ENCODE data around the gene GCKR.
"Not testable (repeated sequence)": the region's sequence is repeated elsewhere in the genome, so short reads cannot be mapped to it uniquely, and the experiment has no call there.

The GCKR gene

DNA sequence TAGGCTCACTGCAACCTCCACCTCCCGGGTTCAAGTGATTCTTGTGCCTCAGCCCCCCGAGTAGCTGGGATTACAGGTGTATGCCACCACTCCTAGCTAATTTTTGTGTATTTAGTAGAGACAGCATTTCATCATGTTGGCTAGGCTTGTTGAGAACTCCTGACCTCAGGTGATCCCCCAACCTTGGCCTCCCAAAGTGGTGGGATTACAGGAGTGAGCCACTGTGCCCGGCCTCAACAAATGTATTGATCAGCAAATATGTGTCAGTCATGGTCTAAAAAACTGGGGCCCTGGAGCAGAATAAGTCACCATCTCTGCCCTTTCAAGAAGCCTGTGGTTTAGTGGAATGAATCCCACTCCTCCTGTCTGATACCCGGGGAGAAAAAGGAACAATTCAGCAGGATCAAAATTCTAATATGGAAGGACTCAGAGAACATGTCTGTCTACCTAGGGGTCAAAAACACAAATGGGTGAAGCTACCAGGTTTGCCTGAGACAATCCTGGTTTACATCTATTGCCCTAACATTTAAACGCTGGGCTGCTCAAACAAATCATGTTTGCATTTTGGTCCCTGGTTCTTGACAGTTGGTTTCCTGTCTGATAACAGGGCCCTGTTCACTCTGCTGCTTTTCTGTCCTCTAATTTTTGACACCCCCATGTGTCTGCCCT lies 21.6 kb downstream of the GCKR start:
- no peak for DNase-seq

DNA sequence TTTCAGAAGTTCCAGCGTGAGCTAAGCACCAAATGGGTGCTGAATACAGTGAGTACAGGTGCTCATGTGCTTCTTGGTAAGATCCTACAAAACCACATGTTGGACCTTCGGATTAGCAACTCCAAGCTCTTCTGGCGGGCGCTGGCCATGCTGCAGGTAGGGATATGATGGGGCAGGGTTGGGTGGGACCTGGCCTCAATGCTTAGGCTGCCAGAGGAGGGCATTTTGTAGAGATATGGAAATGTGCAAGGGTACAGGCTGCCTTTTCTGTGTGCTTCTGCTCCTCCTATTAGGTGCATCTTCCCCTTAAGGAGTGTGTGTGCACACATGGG lies 22.1 kb downstream of the GCKR start:
- DNase-seq = no peak

DNA sequence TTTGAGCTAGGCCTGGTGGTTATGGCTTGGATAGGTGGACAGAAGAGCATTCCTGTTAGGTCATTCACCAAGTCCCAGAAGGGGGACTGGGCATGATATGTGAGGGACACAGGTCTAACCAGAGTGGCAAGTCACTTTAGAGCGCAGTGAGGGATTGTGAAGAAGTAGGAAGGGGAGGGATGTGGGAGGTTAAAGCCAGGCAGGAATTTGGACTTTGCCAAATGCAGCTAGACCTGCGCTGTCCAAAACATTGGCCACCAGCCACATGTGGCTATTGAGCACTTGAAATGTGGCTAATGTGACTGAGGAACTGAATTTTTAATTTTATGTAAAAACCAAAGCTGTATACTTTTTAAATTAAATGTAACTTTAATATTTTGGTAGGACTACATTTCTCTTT lies 23.7 kb downstream of the GCKR start:
- no peak for DNase-seq

DNA sequence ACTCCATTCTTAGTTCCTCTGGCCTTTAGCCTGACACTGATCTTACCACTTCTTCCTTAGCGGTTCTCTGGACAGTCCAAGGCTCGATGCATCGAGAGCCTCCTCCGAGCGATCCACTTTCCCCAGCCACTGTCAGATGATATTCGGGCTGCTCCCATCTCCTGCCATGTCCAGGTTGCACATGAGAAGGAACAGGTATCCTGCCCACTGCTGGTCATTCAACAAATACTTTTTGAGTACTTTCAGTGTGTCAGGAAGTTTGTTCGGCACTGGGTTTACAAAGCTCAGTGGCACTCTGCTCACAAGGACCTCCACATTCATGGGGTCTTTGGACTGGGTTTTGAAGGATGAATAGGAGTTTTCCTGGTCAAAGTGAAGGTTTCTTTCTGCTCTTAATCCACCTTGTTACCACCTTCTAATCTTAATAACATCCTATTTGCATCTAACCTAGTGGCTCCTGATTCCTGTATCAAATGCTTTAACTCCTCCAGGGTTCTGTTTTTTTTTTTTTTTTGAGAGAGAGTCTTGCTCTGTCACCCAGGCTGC lies 25.8 kb downstream of the GCKR start:
- DNase-seq = no peak

DNA sequence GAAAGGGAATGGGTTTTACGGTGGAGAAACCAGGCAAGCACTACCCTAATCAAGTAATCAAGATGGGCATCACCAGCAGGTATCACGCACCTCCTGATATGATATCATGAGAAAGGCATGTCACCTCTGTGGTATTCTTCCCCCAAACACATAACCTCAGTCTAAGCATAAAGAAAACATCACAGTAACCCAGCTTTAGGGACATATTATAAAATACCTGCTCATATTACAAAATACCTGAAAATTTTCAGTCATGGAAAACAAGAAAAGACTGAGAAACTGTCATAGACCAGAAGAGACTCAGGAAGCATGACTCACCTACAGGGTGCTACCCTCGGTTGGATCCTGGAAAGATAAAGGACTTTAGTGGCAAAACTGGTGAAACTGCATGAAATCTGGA lies 30.5 kb downstream of the GCKR start:
- DNase-seq = no peak

DNA sequence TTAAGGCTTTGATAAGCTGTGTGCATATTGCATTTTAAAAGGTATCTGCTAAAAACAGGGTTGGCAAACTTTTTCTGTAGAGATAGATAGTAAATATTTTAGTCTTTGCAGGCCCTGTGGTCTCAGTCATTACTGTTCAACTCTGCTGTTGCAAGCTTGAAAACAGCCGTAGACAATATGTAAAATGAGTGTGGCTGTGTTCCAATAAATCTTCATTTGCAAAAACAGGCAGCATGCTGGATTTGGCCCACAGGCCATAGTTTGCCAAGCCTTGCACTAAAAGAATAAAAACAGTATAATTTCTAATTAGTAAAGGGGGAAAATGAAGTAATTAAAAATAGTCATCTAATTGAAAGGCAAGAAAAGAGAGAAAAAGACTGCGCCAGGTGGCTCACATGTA lies 35.3 kb downstream of the GCKR start:
- no peak for DNase-seq

DNA sequence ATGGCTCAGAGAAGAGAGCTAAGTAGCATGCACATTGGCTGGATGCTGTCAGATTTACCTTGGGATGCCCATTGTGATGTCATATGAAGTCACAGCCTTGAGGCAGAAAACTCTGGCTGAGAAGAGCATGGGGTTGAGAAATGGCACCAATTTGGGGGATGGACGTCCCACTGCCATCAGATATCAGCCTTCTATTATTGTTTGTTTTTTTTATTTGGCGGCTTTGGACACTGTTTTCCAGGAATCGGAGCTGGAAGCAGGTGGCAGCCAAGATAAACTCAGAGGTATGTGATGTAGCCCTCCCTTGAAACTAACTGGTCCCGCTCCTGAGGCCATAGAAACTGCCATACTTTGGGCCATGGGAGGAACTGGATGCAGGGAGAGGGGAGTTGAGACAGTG lies 40.6 kb downstream of the GCKR start:
- no peak for DNase-seq

DNA sequence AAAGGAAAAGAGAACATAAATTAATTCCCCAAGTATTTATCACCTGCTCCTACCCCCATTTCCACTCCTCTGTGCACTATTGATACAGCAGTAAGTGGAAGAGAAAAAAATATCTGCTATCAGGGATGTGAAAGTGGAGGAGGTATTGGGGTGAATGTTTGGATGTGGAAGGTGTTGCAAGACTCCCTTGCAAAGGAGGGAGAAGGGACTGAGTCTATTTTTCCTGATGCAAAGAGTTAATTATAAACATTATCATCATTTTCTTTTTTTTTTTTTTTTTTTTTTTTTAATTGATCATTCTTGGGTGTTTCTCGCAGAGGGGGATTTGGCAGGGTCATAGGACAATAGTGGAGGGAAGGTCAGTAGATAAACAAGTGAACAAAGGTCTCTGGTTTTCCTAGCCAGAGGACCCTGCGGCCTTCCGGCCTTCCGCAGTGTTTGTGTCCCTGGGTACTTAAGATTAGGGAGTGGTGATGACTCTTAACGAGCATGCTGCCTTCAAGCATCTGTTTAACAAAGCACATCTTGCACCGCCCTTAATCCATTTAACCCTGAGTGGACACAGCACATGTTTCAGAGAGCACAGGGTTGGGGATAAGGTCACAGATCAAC lies 42.3 kb downstream of the GCKR start:
- not testable (repeated sequence) for DNase-seq

DNA sequence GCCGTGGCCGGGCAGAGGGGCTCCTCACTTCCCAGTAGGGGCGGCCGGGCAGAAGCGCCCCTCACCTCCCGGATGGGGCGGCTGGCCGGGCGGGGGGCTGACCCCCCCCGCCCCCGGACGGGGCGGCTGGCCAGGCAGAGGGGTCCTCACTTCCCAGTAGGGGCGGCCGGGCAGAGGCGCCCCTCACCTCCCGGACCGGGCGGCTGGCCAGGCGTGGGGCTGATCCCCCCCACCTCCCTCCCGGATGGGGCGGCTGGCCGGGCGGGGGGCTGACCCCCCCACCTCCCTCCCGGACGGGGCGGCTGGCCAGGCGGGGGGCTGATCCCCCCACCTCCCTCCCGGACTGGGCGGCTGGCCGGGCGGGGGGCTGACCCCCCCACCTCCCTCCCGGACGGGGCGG lies 43.0 kb downstream of the GCKR start:
- DNase-seq = not testable (repeated sequence)

DNA sequence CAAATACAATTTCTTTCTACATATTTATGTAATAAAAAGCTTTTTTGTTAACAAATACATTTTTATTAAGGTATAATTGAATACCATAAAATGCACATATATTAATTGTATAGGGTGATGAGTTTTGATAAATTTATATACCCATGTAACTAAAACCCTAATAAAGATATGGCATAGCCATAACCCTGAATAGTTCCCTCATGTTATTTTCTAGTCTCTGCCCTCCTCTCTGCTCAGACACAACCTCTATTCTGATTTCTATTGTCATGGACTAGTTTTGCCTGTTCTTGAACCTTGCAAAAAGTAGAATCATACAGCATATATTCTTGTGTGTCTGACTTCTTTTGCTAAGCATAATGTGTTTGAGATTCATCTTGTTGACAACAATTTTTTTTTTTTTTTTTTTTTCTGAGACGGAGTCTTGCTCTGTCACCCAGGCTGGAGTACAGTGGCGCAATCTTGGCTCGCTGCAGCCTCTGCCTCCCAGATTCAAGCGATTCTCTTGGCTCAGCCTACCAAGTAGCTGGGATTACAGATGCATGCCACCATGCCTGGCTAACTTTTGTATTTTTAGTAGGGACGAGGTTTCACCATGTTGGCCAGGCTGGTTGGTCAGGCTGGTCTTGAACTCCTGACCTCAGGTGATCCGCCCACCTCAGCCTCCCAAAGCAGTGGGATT lies 47.6 kb downstream of the GCKR start:
- no peak for DNase-seq

DNA sequence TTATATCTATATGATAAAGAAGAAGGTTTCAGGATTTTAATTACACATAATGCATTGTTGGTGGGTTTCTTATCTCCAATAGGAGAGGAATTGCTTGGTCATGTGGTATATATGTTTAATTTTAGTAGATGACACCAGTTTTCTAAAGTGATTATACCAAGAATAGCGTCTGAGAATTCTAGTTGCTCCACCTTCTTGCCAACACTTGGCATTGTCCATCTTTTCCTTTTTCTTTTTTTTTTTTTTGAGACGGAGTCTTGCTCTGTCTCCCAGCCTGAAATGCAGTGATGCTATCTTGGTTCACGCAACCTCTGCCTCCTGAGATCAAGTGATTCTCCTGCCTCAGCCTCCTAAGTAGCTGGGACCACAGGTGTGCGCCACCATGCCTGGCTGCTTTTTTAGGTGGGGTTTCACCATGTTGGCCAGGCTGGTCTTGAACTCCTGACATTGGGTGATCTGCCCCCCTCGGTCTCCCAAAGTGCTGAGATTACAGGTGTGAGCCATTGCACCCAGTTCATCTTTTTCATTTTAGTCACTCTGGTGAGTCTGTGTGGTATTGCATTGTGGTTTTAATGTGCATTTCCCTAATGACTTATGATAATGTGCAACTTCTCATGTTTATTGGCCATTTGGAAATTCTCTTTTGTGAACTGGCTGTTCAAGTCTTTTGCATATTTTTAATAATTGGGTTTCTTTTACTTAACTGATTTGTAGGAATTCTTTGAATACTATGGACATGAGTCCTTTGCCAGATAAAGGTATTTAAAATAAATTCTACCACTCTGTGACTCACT lies 48.9 kb downstream of the GCKR start:
- no peak for DNase-seq

DNA sequence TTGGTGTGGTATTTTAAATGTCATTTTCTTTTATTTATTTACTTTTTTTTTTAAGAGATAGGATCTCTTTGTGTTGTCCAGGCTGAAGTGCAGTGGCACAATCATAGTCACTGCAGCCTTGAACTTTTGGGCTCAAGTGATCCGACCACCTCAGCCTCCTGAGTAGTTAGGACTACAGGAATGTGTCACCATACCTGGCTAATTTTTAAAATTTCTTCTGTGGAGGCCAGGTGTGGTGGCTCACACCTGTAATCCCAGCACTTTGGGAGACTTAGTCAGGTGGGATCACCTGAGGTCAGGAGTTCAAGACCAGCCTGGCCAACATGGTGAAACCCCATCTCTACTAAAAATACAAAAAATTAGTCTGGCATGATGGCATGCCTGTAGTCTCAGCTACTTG lies 52.7 kb downstream of the GCKR start:
- no peak for DNase-seq

DNA sequence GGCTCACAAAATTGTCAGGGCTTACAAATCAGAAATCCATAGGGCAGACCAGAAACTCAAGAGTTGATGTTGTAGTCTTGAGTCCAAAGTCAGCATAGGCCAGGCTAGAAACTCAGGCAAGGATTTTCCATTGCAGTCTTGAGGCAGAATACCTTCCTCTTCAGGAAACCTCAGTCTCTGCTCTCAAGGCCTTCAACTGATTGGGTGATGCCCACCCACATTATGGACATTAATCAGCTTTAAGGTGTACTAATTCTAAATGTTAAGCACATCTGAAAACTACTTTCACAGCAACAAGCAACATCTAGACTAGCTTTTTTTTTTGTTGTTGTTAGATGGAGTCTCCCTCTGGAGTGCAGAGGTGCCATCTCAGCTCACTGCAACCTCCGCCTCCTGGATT lies 54.9 kb downstream of the GCKR start:
- no peak for DNase-seq

DNA sequence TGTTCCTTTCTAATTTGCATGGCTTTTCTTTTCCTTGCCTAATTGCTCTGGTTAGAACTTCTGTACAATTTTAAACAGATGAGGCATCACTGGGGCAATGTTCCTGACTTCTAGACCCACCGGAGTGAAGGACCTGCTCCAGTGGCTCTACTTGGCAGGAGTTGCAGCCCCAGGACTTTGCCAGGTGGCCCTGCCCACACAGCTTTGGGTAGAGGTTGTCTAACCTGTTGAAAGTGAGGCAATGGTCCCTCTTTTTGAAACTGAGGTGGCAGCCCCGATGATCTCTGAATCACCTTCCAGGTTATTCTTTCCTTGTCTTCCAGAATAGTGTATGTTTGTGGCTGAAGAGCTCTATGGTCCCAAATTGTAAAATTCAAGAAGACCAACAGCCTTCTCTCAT lies 56.3 kb downstream of the GCKR start:
- DNase-seq = no peak

DNA sequence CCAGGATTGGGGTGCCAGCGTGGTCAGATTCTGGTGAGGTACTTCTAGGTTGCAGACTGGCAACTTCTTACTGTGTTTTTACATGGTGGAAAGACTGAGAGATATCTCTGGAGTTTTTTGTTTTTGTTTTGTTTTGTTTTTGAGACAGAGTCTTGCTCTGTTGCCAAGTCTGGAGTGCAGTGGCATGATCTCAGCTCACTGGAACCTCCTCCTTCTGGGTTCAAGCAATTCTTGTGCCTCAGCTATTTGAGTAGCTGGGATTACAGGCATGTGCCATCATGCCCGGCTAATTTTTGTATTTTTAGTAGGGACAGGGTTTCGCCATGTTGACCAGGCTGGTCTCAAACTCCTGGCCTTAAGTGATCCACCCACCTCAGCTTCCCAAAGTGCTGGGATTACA lies 57.8 kb downstream of the GCKR start:
- not testable (repeated sequence) for DNase-seq

DNA sequence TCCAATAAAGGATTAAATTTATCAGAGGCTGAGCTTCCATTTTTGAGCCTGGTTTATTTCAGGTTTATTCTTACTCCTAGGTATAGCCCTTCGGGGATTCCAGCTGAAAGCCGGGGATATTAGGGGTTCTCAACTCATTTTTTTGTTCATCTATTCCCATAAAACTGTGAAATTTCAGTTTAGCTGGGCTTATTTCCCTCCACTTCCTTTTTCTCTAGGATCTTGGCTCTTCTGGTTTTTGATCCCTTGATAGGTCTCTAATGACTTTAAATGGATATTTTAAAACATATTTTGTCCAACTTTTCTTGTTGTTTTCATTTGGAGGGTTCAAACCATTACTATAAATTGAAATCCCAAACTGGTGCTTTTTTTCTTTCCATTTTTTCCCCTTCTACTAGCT lies 62.6 kb downstream of the GCKR start:
- DNase-seq = no peak

DNA sequence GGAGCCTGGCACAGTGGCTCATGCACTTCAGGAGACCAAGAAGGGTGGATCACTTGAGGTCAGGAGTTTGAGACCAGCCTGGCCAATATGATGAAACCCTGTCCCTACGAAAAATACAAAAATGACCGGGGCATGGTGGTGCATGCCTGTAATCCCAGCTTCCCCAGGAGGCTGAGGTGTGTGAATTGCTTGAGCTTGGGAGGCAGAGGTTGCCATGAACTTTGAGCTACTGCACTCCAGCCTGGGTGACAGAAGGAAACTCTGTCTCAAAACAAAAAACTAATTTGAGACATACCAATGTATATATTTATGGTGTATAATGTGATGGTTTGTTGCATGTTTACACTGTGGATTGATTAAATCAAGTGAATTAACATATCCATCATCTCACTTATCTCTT lies 64.4 kb downstream of the GCKR start:
- DNase-seq = no peak

DNA sequence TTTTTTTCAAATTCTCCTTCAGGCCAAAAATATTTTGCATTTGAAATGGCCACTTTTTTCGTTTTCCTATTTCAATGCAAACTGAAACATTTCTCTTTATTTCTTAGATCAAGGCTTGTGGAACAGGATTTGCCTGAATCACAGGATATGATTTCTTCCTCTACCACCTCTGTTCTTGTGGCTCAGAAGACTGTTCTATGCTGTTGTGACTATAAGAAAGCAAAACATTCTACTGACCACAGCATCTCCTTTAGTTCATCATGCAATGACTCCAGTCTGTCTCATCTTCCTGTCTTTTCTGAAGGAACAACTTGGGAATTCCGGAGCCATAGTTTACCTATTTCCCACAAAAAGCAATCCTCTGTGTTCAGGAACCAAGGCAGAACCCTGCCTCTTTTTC lies 70.0 kb downstream of the GCKR start:
- DNase-seq = no peak

DNA sequence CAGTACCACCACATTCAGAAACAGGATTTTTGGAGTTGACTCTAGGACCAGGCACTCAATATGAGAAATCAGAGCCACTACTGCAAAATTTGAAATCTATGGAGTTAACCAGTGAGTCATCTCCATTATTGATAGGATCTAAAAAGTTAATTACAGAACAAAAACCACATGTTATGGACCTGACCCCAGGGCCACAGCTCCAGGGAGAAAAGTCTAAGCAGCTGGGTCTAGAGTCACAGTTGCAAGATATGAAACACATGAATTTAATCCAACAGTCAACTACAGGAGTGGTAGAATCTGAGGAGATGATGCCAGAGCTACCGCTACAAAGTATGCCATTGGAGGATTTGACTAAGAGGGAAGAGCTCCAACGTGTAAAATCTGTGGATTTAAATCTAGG lies 72.8 kb downstream of the GCKR start:
- no peak for DNase-seq

DNA sequence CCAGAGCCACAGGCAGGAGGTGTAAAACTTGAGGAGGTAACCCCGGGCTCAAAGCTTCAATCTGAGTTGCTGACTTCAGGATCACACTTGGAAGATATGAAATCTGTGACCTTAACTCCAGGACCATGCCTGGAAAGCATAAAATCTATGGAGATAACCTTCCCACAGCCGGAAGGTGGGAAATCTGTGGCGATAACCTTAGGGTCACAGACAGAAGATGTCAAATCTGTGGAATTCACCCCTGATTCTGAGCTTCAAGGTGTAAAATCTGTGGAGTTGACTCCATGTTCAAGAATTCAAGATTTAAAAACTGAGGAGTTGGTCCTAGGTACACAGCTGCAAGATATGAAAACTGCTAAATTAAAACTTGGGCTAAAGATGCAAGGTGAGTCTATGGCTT lies 74.6 kb downstream of the GCKR start:
- no peak for DNase-seq

DNA sequence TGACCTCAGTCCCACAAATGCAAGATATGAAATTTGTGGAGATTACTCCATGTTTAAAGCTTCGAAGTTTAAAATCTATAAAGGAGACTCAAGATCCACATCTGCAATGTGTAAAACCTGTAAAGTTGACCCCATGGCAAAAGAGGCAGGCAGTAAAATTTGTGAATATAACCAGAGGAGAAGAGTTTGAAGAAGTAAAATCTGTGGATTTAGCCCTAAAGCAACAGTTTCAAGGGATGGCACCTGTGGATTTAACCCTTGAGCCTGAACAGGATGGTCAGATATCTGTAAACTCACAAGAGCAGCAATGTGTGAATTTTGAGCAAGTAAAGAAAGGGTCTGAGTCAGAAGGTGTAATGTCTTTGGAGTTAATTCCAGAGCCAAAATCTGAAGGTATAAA lies 75.0 kb downstream of the GCKR start:
- no peak for DNase-seq

DNA sequence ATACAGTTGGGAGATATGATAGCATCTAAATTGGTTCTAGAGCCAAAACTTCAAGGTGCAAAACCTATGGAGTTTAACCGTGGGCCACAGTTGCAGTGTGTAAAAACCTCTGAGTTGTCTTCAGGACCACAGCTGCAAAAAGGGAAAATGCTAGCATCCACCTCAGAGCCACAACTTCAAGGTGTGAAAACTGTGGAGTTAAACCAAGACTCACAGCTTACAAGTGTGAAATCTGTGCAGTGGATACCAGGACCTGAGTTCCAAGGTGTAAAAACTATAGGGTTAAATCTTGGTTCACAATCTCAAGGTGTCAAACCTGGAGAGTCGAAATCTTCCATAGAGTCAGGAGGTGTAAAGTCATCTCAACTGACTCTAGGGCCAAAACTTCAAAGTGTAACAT lies 75.8 kb downstream of the GCKR start:
- DNase-seq = no peak

DNA sequence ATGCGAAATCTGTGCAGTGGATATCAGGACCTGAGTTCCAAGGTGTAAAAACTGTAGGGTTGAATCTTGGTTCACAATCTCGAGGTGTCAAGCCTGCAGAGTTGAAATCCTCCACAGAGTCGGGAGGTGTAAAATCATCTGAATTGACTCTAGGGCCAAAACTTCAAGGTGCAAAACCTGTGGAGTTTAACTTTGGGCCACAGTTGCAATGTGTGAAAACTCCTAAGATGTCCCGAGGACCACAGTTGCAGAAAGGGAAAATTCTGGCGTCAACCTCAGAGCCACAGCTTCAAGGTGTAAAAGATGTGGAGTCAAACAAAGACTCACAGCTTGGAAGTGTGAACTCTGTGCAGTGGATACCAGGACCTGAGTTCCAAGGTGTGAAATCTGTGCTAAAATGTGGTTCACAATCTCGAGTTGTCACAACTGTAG lies 76.4 kb downstream of the GCKR start:
- DNase-seq = no peak

Measured in stimulated activated CD4-positive, alpha-beta T cell treated with anti-CD3 and anti-CD28 coated beads, Interleukin-4, amount 100 ng/mL, for 1 hour (primary cell).